SK-N-SH (cell line): ENCODE data around the gene UBXN2A. TPM values are rescaled to one million over a fixed set of nuclear protein-coding genes. Genes with fewer than 3 reads are reported as not detected.

Source experiments
- CTCF ChIA-PET: fragments of 300-600, 350-600 bp; formaldehyde crosslinking; extraction: SDS; loops from one replicate; lab custom pipeline; 2021; lab: Yijun Ruan, JAX
- POLR2A ChIA-PET: fragments of 350-600 bp; sonication (Branson Sonifier 250); formaldehyde crosslinking; extraction: SDS; loops from one replicate; lab custom pipeline; 2020; ENCODE audit warnings: antibody characterized with exemption, inconsistent platforms; lab: Yijun Ruan, JAX
- DNase-seq: peaks from one replicate; pipeline ENCODE4 v3.0.0; 2012
- H2AFZ ChIP-seq: fragments of 200-600 bp; sonication (generic); 2 replicates; pipeline ENCODE4 v1.8.1; 2016; ENCODE audit warnings: antibody characterized with exemption, mild to moderate bottlenecking, low read depth
- H3F3A ChIP-seq: fragments of 200-600 bp; sonication (generic); replicated peaks from 2 replicates; pipeline ENCODE3; 2016; ENCODE audit warnings: antibody characterized with exemption, mild to moderate bottlenecking; ENCODE audit not compliant: insufficient read depth
- H3K27ac ChIP-seq, 2 experiments: fragments of 200-500 bp in 1 of 2; fragments of 200-600 bp in 1 of 2; sonication (Bioruptor generic) in 1 of 2; sonication (generic), shearing (Covaris generic) in 1 of 2; 2 replicates each; pipeline versions ENCODE4 v1.5.1 to v1.6.1; 2014 to 2016; ENCODE audit warnings: low read depth in 2 of 2, inconsistent platforms in 1 of 2, low read length in 1 of 2, mild to moderate bottlenecking in 1 of 2, mixed read lengths in 1 of 2
- H3K27me3 ChIP-seq: fragments of 200-600 bp; sonication (generic), shearing (Covaris generic); 2 replicates; pipeline ENCODE4 v1.6.1; 2016; ENCODE audit warnings: mixed run types; ENCODE audit not compliant: insufficient read depth
- H3K36me3 ChIP-seq, 2 experiments: fragments of 200-500 bp in 1 of 2; fragments of 200-600 bp in 1 of 2; sonication (Bioruptor generic) in 1 of 2; sonication (generic) in 1 of 2; replicated peaks in 1 of 2; 2 replicates each; pipeline versions ENCODE3 to v1.5.1; 2014 to 2016; ENCODE audit warnings: low read length in 1 of 2, mild to moderate bottlenecking in 1 of 2; ENCODE audit not compliant: insufficient read depth in 2 of 2, control insufficient read depth in 1 of 2
- H3K4me1 ChIP-seq, 2 experiments: fragments of 200-500 bp in 1 of 2; fragments of 200-600 bp in 1 of 2; sonication (Bioruptor generic) in 1 of 2; sonication (generic), shearing (Covaris generic) in 1 of 2; 2 replicates each; pipeline versions ENCODE4 v1.5.1 to v1.6.1; 2014 to 2016; ENCODE audit warnings: low read depth in 1 of 2, low read length in 1 of 2, mixed run types in 1 of 2; ENCODE audit not compliant: insufficient read depth in 2 of 2, control insufficient read depth in 1 of 2
- H3K4me2 ChIP-seq: fragments of 200-600 bp; sonication (generic), shearing (Covaris generic); 2 replicates; pipeline ENCODE4 v1.6.1; 2017; ENCODE audit warnings: mixed run types
- H3K4me3 ChIP-seq, 2 experiments: fragments of 200-500 bp in 1 of 2; fragments of 200-600 bp in 1 of 2; sonication (Bioruptor generic) in 1 of 2; sonication (generic), shearing (Covaris generic) in 1 of 2; 2 replicates each; pipeline versions ENCODE4 v1.5.1 to v1.8.1; 2014 to 2016; ENCODE audit warnings: low read depth in 2 of 2, inconsistent platforms in 1 of 2, low read length in 1 of 2, mild to moderate bottlenecking in 1 of 2, mixed read lengths in 1 of 2, moderate library complexity in 1 of 2
- H3K79me2 ChIP-seq: fragments of 200-600 bp; sonication (generic); 2 replicates; pipeline ENCODE4 v1.8.1; 2017; ENCODE audit warnings: mild to moderate bottlenecking; ENCODE audit not compliant: insufficient read depth
- H3K9ac ChIP-seq: fragments of 200-600 bp; sonication (generic); 2 replicates; pipeline ENCODE4 v1.6.1; 2017; ENCODE audit warnings: mixed run types
- H3K9me2 ChIP-seq: fragments of 200-600 bp; sonication (generic); 2 replicates; pipeline ENCODE4 v1.6.1; 2017; ENCODE audit warnings: mixed run types
- H3K9me3 ChIP-seq: fragments of 200-600 bp; sonication (generic); 2 replicates; pipeline ENCODE4 v1.6.1; 2017; ENCODE audit warnings: mixed run types, mild to moderate bottlenecking, moderate library complexity
- H4K20me1 ChIP-seq: fragments of 200-600 bp; sonication (generic); 2 replicates; pipeline ENCODE4 v1.6.1; 2017; ENCODE audit warnings: mild to moderate bottlenecking, mixed run types; ENCODE audit not compliant: insufficient read depth
- CHD2 ChIP-seq: fragments of 150-350 bp; IDR thresholded peaks from 2 replicates; pipeline ENCODE4 v1.6.1; 2018; ENCODE audit warnings: low read length; ENCODE audit not compliant: partially characterized antibody
- GABPA ChIP-seq: IDR thresholded peaks from 2 replicates; pipeline ENCODE4 v1.4.0; 2012; ENCODE audit warnings: low read depth, mild to moderate bottlenecking
- GATA2 ChIP-seq: sonication (generic); formaldehyde crosslinking; IDR thresholded peaks from 2 replicates; pipeline ENCODE4 v1.5.0; 2020; ENCODE audit warnings: mild to moderate bottlenecking, missing genetic modification reagents
- IRF3 ChIP-seq: fragments of 150-350 bp; IDR thresholded peaks from 2 replicates; pipeline ENCODE4 v1.6.1; 2016; ENCODE audit warnings: mild to moderate bottlenecking, low read depth, low read length
- NRF1 ChIP-seq: IDR thresholded peaks from 2 replicates; pipeline ENCODE4 v1.6.1; 2012; ENCODE audit warnings: low read depth, mild to moderate bottlenecking, low read length
- RCOR1 ChIP-seq: fragments of 150-350 bp; IDR thresholded peaks from 2 replicates; pipeline ENCODE4 v1.6.1; 2017; ENCODE audit warnings: antibody characterized with exemption, low read length
- REST ChIP-seq: IDR thresholded peaks from 2 replicates; pipeline ENCODE4 v1.6.1; 2012; ENCODE audit warnings: mild to moderate bottlenecking, low read depth, low read length, moderate library complexity
- RXRA ChIP-seq: IDR thresholded peaks from 2 replicates; pipeline ENCODE4 v1.4.0; 2012; ENCODE audit warnings: low read depth, mild to moderate bottlenecking, borderline replicate concordance
- YY1 ChIP-seq: IDR thresholded peaks from 2 replicates; pipeline ENCODE4 v1.4.0; 2012; ENCODE audit warnings: low read depth, mild to moderate bottlenecking
- WGBS: methylation state at CpG from one replicate; pipeline ENCODE4 v1.1.6; 2017; ENCODE audit warnings: low lambda C conversion rate; 5-methylcytosine and 5-hydroxymethylcytosine counted together
- polyA plus RNA-seq, 3 experiments: library from polyadenylated mRNA; depleted of rRNA; stranded (reverse); fragments of >200 nt; gene quantifications; 2 replicates each; pipeline ENCODE4 v1.2.3, GENCODE V29; 2012
- TF ChIP-seq, protein P1 (sequence below): fragments of 150-350 bp; IDR thresholded peaks from 2 replicates; pipeline ENCODE4 v1.6.1; 2017; ENCODE audit warnings: antibody characterized with exemption, low read length, low read depth, borderline replicate concordance

UBXN2A gene
- polyA plus RNA-seq, 1 of the 3 experiments (the other 2 are of a cell fraction) = 5.8 TPM

- TF ChIP-seq REST (peak; percentile 63; the same call in 1 of the 2 replicates), GATA2 (CRISPR knock-in tag) (no peak), RCOR1 (no peak), NRF1 (no peak), IRF3 (peak; percentile 91)
- TF ChIP-seq, protein P1, sequence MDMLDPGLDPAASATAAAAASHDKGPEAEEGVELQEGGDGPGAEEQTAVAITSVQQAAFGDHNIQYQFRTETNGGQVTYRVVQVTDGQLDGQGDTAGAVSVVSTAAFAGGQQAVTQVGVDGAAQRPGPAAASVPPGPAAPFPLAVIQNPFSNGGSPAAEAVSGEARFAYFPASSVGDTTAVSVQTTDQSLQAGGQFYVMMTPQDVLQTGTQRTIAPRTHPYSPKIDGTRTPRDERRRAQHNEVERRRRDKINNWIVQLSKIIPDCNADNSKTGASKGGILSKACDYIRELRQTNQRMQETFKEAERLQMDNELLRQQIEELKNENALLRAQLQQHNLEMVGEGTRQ = no peak
Observed at GRCh38 chr2:24046930-24047702, 106.9 kb downstream of the UBXN2A start, which contains the start of gene WDCP (continued).

- Histone ChIP-seq H3K9ac (no peak overlapping the region), H4K20me1 (no peaks in the 10 kb centered on the region), H3K4me1 (peaks cover 3 to 16% of the 10 kb centered on the region in 2 experiments; a peak in 2 of 4 replicates), H3K36me3 (no peaks in the 10 kb centered on the region), H3K4me2 (peak overlapping the region; percentile 31; the same call in 1 of the 2 replicates), H2AFZ (peak overlapping the region; percentile 90), H3K27ac (peak overlapping the region in 1 of 2 experiments; percentile 70; a peak in 2 of 4 replicates), H3K27me3 (no peaks in the 10 kb centered on the region), H3K9me3 (no peaks in the 10 kb centered on the region), H3K4me3 (peak overlapping the region in 1 of 2 experiments; percentile 13; a peak in 2 of 4 replicates), H3K9me2 (no peaks in the 10 kb centered on the region), H3F3A (peaks cover 15% of the 10 kb centered on the region), H3K79me2 (peaks cover 45% of the 10 kb centered on the region)
- DNase-seq = peak; percentile 17
- POLR2A ChIA-PET = interaction anchor here (0.6 to 1.7 kb wide), 10 partner anchors 11 to 223 kb away, joined by 3 to 16 read pairs (median 4); partner anchors contain the start of genes ATAD2B, SF3B6, TP53I3 and UBXN2A
- TF ChIP-seq GABPA (no peak), CHD2 (no peak), NRF1 (no peak), RXRA (no peak), YY1 (no peak)
- TF ChIP-seq, protein P1 = no peak
- CTCF ChIA-PET = interaction anchor here (0.8 to 5.1 kb wide), 5 partner anchors 13 to 223 kb away, joined by 3 to 38 read pairs (median 6); partner anchors contain the start of genes ATAD2B and TP53I3
- WGBS = 47% methylated on average over 8 of the region's 8 CpGs
Observed at GRCh38 chr2:24047703-24048033, 107.4 kb downstream of the UBXN2A start.
